ENCODE results near the gene BPIFB6.
A peak's percentile ranks its signal among the peaks of the same experiment; 100 is the strongest.

The BPIFB6 gene, protein sequence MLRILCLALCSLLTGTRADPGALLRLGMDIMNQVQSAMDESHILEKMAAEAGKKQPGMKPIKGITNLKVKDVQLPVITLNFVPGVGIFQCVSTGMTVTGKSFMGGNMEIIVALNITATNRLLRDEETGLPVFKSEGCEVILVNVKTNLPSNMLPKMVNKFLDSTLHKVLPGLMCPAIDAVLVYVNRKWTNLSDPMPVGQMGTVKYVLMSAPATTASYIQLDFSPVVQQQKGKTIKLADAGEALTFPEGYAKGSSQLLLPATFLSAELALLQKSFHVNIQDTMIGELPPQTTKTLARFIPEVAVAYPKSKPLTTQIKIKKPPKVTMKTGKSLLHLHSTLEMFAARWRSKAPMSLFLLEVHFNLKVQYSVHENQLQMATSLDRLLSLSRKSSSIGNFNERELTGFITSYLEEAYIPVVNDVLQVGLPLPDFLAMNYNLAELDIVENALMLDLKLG

GRCh38 chr20:33031531-33031930 is at the start of gene BPIFB6:
TSS of gene BPIFB6 (plus strand) at chr20:33031648. CDS start at chr20:33031648, 0 bp downstream.
- CTCF ChIA-PET, result no interaction called here
- no peaks in the 10 kb centered on the region for H3K36me3 ChIP-seq (ENCODE audit: control insufficient read depth in 2 of 2, insufficient read depth in 1 of 2, low read length in 2 of 2)
- no peak within 1 kb of the TSS for H3K27ac ChIP-seq (ENCODE audit: extremely low read depth, low read depth, low read length)
- no peak within 1 kb of the TSS for H3K4me3 ChIP-seq (ENCODE audit: low read depth, low read length)
- no peaks in the 10 kb centered on the region for H3K4me1 ChIP-seq (ENCODE audit: control insufficient read depth, insufficient read depth, low read length)
- TF ChIP-seq ZNF600 (tag by site-specific recombination; IDR thresholded peaks at IDR 0.05) (no peak), BCL11A (tag by site-specific recombination; IDR thresholded peaks at IDR 0.05; ENCODE audit: low read depth) (no peak), ZNF654 (tag by site-specific recombination; IDR thresholded peaks at IDR 0.05; ENCODE audit: low read depth) (no peak), ZNF16 (tag by site-specific recombination; IDR thresholded peaks at IDR 0.05; ENCODE audit: low read depth) (no peak), ZNF174 (tag by site-specific recombination; IDR thresholded peaks at IDR 0.05) (no peak), ZNF202 (tag by site-specific recombination; IDR thresholded peaks at IDR 0.05; ENCODE audit: borderline replicate concordance) (no peak), TCF7L2 (IDR thresholded peaks at IDR 0.05; ENCODE audit: borderline replicate concordance, low read depth, low read length) (no peak), ZNF777 (tag by site-specific recombination; IDR thresholded peaks at IDR 0.05; ENCODE audit: borderline replicate concordance) (no peak), ZNF146 (tag by site-specific recombination; IDR thresholded peaks at IDR 0.05) (no peak), ZNF354C (tag by site-specific recombination; IDR thresholded peaks at IDR 0.05; ENCODE audit: borderline replicate concordance, low read depth) (no peak), ZSCAN18 (tag by site-specific recombination; IDR thresholded peaks at IDR 0.05) (no peak), ZNF221 (tag by site-specific recombination; IDR thresholded peaks at IDR 0.05; ENCODE audit: borderline replicate concordance) (no peak), ZNF623 (tag by site-specific recombination; IDR thresholded peaks at IDR 0.05) (no peak), ZNF670 (tag by site-specific recombination; IDR thresholded peaks at IDR 0.05; ENCODE audit: low read depth) (no peak), ZNF26 (tag by site-specific recombination; IDR thresholded peaks at IDR 0.05) (no peak), ZNF133 (tag by site-specific recombination; IDR thresholded peaks at IDR 0.05) (no peak), ZNF366 (tag by site-specific recombination; conservative IDR thresholded peaks at IDR 0.05) (no peak), ZNF223 (tag by site-specific recombination; IDR thresholded peaks at IDR 0.05) (no peak), ZNF785 (tag by site-specific recombination; IDR thresholded peaks at IDR 0.05) (no peak), OVOL3 (tag by site-specific recombination; IDR thresholded peaks at IDR 0.05) (no peak)
- H3K9me3 ChIP-seq (ENCODE audit: control insufficient read depth, insufficient read depth, low read depth, low read length), result no peaks in the 10 kb centered on the region
- POLR2A ChIA-PET, result no interaction called here

DNA sequence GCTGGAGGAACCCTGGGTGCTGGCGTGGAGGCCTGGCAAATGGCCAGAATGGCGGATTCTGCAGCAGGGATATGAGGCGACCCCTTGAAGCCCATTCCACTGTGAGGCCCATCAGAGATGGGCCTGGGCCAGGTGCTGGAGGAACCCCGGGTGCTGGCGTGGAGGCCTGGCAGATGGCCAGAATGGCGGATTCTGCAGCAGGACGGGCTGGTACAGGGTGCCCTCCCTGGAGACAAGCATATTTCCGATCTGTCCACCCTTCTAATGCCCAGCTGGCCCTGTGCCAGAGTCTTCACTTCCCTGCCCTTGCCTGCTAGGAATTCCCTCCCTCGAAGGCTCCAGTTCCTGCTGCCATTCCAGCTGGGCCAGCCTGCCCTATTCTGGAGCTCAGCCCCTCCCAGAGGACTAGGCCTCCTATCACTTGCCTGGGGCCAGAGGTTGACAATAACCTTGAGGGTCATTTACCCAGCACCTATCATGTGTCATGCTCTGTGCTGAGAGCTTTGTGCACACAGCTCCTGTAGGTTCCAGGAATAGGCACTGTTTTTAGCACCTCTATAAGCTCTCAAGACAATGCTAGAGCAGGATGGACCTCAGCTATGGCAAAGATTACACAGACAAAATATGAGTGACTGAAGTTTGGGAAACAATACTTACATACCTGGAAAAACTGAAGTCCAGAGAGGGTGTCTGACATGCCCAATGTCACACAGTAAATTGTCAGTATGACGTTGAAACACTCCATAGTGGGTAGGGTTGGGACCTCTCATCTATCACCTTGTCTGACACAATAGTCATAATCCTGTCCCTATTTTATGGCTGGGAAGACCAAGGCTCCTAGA is 48.6 kb upstream of the BPIFB6 start:
- no peak for TF ChIP-seq ZNF24 (tag by site-specific recombination; IDR thresholded peaks at IDR 0.05)
- TF ChIP-seq ZNF114 (tag by site-specific recombination; IDR thresholded peaks at IDR 0.05), result no peak
- TF ChIP-seq, protein P1, sequence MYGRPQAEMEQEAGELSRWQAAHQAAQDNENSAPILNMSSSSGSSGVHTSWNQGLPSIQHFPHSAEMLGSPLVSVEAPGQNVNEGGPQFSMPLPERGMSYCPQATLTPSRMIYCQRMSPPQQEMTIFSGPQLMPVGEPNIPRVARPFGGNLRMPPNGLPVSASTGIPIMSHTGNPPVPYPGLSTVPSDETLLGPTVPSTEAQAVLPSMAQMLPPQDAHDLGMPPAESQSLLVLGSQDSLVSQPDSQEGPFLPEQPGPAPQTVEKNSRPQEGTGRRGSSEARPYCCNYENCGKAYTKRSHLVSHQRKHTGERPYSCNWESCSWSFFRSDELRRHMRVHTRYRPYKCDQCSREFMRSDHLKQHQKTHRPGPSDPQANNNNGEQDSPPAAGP (tag by site-specific recombination; IDR thresholded peaks at IDR 0.05), result no peak
- TF ChIP-seq GLIS1 (tag by site-specific recombination; IDR thresholded peaks at IDR 0.05), result peak; percentile 23; the same call in 1 of the 2 replicates
- 0 out of 2 replicates have a peak, but pooled peaks have one; percentile 45 for TF ChIP-seq ZNF341 (tag by site-specific recombination; IDR thresholded peaks at IDR 0.05; ENCODE audit: low read depth)
- peak; percentile 37; the same call in 1 of the 2 replicates for TF ChIP-seq ZIC2 (tag by site-specific recombination; IDR thresholded peaks at IDR 0.05)
- no peak for TF ChIP-seq ZNF416 (tag by site-specific recombination; IDR thresholded peaks at IDR 0.05)
- no peak for TF ChIP-seq ZNF239 (tag by site-specific recombination; IDR thresholded peaks at IDR 0.05)
- no peak for TF ChIP-seq ZNF302 (tag by site-specific recombination; IDR thresholded peaks at IDR 0.05; ENCODE audit: low read depth)
- 0 out of 2 replicates have a peak, but pooled peaks have one; percentile 40 for TF ChIP-seq ZNF768 (tag by site-specific recombination; IDR thresholded peaks at IDR 0.05)
- no peaks in the 10 kb centered on the region for H3K36me3 ChIP-seq (ENCODE audit: control insufficient read depth in 2 of 2, insufficient read depth in 1 of 2, low read length in 2 of 2)
- H3K4me3 ChIP-seq (ENCODE audit: low read depth, low read length), result no peak overlapping the region
- CTCF ChIA-PET, result interaction anchor here (0.6 to 0.8 kb wide), 2 partner anchors 54 to 190 kb away, joined by 3 to 4 read pairs; no protein-coding TSS in a partner anchor
- H3K27ac ChIP-seq (ENCODE audit: extremely low read depth, low read depth, low read length), result no peak overlapping the region
- H3K9me3 ChIP-seq (ENCODE audit: control insufficient read depth, insufficient read depth, low read depth, low read length), result no peaks in the 10 kb centered on the region
- POLR2A ChIA-PET, result no interaction called here
- no peaks in the 10 kb centered on the region for H3K4me1 ChIP-seq (ENCODE audit: control insufficient read depth, insufficient read depth, low read length)
